A172 (cell line): ENCODE measurements around the gene ABCD1. TPM values are rescaled to one million over a fixed set of nuclear protein-coding genes. Genes with fewer than 3 reads are reported as not detected.
"Not testable (repeated sequence)": the region's sequence is repeated elsewhere in the genome, so short reads cannot be mapped to it uniquely, and the experiment has no call there.

ENCODE experiments used
- DNase-seq: peaks from one replicate; pipeline ENCODE4 v3.0.0-alpha.2; 2015; ENCODE audit warnings: low spot score
- total RNA-seq: library from RNA; depleted of rRNA; stranded (reverse); fragments of >200 nt; shearing (Covaris generic); gene quantifications from 2 replicates; pipeline ENCODE4 v1.2.3, GENCODE V29; 2014

Gene ABCD1
- total RNA-seq, 1 experiment from 2014 or later = 44.7 TPM

DNA sequence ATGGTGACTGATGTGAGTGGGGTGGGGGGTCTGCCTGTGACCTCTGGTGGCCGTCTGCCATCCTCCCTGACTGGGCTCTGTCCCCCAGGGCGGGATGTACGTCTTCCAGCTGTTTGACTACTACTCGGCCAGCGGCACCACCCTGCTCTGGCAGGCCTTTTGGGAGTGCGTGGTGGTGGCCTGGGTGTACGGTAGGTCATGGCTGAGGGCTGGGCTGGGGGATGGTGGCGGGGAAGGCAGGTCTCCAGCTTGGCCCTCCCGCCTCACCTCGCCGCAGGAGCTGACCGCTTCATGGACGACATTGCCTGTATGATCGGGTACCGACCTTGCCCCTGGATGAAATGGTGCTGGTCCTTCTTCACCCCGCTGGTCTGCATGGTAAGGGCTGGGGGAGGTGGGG is 30.4 kb upstream of the ABCD1 start:
- DNase-seq = not testable (repeated sequence)

DNA sequence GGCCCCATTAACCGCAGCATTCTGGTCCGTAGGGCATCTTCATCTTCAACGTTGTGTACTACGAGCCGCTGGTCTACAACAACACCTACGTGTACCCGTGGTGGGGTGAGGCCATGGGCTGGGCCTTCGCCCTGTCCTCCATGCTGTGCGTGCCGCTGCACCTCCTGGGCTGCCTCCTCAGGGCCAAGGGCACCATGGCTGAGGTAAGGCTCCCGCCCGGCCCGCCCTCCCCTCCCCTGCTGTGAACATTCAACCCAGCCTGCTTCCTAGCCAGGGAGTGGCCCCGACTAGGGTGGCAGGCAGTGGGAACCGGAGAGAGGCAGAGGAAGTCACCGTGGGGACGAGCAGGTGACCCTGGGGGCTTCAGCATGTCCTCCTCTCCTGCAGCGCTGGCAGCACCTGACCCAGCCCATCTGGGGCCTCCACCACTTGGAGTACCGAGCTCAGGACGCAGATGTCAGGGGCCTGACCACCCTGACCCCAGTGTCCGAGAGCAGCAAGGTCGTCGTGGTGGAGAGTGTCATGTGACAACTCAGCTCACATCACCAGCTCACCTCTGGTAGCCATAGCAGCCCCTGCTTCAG is 29.9 kb upstream of the ABCD1 start:
- no peak for DNase-seq

DNA sequence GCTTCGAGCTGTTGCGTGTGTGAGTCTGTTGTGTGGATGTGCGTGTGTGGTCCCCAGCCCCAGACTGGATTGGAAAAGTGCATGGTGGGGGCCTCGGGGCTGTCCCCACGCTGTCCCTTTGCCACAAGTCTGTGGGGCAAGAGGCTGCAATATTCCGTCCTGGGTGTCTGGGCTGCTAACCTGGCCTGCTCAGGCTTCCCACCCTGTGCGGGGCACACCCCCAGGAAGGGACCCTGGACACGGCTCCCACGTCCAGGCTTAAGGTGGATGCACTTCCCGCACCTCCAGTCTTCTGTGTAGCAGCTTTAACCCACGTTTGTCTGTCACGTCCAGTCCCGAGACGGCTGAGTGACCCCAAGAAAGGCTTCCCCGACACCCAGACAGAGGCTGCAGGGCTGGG is 28.6 kb upstream of the ABCD1 start:
- no peak for DNase-seq

DNA sequence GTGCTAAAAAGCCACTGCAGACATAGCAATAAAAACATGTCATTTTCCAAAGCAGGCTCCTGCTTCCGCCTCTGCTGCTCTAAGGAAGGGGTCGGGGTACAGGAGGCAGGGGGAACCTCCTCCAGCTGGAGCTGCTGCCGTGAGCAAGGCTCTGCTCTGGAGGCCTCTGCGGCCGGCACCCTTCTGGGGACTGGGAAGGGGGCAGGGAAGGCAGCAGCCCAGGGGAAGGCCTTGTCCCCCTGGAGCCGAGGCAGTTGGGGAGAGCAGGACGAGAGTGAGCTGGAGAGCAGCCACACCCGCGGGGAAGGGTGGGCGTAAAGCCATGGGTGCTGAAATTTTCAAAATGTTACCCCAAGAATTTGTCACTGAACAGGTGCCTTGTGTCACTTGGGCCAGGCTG is 28.1 kb upstream of the ABCD1 start:
- not testable (repeated sequence) for DNase-seq

DNA sequence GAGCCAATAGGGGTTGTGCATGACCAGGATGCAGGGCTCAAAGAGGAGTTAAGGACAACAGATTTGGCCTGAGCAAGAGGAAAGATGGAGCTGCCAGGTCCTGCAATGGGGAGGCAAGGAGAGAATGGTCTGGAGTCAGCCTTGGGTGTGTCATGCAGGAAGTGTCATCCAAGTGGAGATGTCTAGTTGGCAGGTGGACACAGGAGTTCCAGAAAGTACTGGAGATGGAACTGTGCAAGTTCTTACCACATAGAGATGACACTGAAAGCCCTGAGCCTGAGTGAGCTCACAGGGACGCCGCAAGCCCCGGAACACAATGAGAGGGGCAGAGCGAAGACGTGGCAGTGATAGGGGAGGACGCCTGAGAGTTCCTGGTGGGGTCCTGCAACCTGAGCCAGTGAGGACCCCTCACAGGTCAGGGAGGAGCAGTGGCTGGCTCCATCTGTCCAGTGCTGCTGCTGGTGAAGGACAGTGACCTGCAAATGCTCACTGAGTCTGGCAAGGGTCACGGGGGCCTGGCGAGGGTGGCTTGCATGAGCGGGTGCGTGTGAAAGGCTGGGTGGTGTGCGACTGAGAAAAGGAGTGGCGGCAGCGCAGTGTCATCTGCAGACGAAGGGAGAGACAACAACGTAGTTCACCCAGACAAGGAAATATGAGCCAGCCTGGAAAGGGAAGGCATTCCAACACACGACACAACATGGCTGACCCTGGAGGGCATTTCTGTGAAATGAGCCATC is 27.5 kb upstream of the ABCD1 start:
- not testable (repeated sequence) for DNase-seq

DNA sequence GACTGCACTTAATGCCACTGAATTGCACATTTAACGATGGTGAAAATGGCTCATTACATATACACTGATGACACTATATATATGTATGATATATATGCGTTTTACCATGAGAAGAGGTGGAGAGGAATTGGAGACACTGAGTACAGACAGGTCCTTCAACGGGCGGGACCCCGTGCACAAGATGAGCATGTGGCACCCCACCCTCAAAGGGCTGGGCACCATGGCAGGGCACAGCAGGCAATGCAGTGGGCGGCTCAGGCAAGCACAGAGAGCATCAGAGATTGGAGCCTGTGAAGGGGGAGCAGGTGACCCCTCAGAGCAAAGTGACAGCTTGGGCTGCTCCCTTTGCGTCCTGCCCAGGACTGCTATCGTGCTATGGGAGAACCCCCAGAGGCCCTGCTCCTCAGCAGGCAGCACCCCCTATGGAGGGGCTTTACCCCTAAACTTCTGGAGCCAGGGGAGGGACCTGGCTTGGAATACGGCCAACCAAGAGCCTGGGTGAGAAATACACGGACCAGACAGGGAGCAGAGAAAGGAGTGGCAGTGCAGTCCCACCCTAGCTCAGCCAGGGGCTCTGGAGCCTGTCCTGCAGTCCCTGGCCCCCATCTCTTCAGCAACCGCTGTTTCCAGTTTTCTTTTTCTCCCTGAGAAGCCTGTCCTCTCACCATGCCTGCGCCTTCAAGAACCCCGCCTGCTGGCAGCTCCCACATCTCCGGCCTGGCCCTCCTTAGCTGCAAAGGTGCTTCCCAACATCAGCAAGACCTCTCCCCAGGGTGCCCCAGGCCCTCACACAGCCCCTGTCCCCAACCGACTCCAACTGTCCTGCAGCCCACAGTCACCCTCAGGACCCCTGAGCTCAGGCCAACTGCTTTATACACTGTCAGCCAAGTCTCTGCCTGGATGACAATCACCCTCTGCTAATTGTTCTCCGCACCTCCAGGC is 26.5 kb upstream of the ABCD1 start:
- no peak for DNase-seq

DNA sequence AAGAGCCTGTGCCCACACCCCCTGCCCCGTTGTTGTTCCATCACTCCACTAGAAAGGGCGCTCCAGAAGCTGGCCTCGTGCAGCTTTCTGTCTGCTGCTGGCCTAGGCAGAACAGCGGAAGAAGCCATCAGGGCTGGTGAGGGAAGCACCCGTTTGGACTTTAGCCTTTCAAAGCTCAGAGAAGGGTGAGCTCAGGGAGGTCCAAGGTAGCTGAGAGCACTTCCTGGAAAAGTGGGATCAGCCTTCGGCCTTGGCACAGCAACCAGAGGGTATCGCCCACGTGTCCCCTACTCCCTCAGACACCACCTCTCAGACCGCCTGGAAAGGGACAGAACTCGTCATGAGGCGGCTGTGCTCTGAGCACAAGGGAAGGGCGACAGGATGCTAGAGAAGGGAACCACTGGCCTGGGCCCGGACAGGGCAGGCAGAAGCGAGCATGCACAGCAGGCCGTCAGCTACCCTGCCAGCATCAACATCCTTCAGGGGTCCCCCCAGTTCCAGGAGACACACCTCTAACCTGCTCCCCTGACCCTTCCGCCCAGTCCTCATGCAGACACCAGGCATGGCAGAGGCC is 25.4 kb upstream of the ABCD1 start:
- DNase-seq = not testable (repeated sequence)

DNA sequence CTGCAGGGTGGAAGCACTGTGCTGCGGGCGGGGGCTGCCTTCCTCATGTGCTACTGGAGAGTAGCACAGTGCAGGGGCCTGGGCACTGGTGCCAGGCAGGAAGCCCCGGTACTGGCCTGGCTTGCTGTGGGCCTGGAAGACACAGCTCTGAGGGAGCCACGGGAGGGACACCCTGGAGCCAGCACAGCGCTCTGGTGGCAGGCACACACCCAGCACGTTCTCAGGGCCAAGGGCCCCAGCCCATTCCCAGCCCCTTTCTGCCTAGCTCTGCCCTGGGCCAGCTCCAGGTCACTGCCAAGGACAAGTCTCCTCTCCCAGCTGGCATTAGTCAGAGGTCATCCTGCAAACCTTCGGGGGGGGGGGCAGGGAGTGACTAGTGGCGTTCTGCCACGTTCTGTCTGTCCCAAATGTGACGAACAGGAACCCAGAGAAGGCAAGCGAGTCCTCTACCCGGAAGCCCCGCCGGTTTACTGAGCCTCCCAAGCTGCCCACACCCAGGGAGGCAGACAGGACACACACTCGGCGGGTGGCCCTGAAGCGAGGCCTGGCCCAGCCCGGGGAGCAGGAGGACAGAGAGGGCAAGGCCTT is 24.8 kb upstream of the ABCD1 start:
- DNase-seq = peak; percentile 29

DNA sequence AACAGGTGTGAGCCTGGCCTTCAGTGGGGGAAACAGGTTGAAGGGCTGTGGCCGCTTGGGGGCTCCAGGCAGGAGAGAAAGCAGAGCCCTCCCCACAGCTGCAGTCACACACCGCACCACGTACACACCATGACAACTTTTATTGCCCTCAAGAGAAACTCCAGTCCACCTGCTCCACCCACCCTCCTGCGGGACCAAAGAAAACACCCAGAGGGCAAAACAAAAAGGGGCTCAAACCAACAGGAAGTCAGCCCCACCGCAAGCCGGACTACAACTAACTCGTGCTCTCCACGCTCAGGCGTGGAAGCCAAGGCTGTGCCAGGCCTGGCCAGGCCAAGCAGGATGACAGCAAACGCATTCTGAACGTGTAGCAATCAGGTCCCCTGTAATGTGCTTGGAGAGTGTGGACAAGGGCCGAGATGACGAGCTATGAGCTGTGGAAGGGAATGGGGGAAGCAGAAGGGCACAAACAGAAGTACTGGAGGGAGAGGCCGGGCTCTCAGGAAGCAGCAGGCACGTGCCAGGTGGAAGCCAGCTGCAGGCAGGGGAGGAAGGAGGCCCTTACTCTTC is 24.2 kb upstream of the ABCD1 start:
- DNase-seq = no peak

DNA sequence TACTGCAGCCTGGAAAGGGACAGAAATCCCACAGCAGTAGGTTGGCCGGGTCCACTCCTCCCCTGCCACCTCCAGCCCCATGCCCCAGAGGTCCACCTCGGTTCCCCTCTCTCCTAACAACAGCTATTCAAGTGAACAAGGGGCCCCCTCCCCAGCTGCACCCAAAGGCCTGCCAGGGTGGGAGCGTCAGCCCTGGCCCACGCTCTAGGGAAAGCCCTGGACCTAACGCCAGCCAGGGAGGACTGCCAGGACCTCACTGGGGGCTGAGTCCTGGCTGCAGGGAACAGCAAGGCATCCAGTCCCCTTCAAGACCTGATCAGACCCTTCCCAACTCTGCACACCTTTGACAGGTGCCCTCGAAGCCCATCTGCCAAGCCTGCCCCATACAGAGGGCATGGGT is 23.7 kb upstream of the ABCD1 start:
- DNase-seq = no peak

DNA sequence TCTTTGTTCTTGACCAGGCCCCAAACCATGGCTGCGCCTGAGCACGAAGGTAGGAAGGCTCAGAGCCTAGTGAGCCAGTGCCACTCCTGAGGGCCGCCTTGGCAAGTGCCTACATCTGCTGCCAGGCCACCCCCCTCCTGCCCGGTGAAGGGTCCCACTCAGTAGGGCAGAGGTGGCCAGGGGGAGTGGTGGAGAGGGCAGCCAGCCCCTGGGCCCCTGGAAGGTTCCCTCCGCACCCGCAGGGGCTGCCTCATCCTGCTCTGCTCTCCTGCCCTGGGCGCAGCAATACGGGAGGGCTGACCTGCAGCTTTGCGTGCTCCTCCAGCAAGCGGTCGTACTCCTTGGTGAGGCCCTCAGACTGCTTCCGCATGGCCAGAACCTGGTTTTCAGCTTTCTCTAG is 22.9 kb upstream of the ABCD1 start:
- DNase-seq = no peak

DNA sequence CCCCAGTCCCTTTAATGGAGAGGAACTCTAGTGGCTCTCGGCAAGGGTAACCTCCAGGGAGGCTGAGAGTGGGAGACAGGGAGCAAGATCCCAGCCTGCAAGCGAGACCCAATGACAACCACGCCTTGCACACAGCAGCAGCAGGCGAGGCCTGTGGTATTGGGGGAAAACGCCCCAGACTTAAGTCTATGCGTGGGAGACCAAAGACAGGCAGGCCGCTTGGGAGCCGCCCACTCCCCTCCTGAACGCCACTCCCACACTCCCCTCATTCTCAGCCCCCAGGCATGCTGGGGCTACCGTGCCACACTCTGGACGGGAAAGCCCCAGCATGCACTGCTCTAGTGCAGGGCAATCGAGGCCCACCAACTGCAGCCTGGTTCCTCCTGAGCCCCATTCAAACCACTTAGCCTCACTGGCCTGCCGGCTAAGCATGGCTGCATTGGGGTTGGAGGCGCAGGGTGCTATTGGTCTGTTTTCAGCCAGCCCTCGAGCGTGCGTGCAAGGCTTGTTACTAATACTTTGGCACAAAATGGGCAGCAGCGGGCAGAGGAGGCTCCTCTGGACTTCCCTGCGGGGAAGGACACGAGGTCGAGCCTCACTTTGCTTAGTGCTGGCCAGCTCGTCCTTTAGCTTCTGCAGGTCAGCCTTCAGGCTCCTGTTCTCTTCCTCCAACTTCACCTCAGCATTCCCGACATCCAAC is 22.2 kb upstream of the ABCD1 start:
- no peak for DNase-seq

DNA sequence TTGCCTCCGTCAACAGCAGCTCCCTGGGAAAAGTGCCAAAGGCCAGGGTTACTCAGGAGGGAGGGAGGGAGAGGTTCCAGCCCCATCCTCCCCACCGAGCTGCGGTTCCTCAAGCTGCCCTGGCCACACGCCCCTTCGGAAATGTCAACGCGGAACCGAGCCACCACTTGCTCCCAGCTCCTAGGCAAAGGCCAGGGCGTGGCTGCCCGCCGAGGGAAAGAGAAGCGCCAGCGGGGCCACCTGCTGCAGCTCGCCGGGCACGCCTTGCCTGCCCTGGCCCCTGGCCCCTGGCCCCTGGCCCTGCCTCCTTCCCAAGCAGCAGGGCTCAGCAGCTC is 21.7 kb upstream of the ABCD1 start:
- DNase-seq = peak; percentile 83

DNA sequence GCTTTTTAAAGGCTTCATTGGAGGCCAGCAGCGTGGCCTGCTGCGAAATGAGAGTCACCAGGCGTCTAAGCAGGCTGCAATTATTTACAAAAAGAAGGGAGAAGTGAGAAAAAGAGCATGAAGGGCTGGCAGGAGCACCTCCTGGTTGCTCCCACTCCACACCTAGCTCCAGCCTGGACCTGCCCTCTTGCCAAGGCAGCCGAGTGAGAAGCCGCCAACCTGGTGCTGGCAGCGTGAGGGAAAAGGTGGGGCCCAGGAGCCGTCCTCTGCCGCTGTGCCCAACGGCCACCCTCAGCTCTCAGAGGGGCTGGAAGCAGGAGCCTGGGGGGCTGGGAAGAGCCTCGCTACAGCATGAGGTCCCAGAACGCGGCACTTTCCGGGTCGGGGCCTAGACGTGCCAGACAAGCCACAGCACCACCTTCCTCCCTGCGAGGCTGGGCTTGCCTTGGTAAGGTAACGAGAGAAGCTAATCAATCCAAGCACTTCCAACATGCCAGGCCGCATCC is 20.6 kb upstream of the ABCD1 start:
- DNase-seq = no peak

DNA sequence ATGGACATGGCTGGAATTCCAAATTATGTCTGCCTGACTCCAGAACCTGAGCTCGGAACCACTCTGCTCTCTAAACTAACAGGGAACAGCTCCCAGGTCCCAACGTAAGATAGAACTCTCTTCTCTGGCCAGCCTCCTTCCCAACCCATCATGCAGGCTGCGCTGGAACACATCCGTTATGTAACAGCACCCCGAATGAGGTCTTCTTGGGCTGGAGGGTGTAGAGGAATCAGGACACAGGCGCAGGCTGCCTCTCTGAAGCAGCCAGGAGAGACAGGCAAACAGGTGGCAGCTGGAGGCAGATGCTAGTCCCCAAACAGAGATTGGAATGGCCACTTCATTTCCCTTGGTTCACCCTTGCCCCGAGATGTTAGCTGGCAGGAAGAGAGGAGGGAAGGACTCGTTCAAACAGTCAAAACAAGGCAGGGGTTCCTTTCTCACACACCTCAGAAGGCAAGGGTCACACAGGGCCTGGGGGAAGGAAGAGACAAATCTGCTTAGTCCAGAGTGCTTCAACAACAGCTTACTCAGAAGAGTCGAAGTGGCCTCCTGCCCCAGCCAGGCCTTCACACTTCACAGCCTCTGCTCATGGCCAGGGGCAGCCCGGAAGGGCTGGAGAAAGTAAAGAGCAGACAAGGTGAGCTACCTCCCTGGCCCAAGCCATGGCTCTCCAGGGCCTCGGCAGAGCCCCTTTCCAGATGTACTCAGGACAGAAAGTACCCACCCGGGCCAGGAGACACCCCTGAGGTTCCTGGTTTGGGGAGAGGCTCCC is 19.8 kb upstream of the ABCD1 start:
- not testable (repeated sequence) for DNase-seq

DNA sequence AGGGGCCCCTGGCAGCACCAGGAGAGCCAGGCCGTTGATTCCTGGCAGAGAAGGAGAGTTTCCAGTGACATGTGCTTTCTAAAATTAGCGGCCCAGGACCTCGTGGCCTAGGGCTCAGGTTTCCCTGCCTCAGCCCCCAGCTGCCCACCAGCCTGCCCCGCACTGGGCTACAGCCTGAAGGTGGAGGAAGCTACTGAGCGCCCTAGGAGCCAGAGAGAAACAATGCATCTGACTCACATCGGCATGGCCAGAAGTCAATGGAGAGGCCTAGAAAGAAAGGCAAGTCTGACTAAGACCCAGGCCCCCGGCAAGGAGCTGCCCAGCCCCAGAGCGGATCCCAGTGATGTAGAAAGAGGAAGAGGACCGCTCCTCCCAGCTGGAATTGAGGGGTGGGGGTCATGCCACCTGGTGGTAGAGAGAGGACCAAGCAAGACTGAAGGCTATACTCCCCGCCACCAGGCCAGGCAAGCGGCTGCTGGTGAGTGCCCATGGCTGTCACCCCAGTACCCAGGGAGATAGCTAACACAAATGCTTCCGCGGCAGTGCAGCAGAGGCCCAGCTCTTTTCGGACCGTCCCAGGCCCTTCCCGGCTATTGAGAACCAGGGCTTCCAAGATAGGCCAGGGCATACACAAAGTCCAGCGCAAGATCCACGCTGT is 19.1 kb upstream of the ABCD1 start:
- not testable (repeated sequence) for DNase-seq

DNA sequence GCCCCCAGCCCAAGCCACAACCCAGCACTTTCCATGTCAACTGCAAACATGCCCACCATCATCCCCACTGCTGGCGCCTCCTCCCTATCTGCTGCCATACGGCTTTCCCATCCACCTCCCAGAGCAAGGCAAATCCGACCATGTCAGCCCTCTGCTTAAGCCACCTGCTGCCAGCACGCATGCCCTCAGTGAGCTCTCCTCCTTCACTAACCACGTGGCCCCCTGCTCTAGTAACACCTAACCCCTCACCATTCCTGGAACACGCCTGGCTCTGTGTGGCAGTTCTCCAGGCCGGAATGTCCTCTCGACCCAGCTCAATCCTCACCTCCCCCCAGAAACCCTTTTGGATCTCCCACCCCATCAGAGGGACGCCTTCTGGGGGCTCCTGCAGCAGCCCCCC is 17.9 kb upstream of the ABCD1 start:
- no peak for DNase-seq

DNA sequence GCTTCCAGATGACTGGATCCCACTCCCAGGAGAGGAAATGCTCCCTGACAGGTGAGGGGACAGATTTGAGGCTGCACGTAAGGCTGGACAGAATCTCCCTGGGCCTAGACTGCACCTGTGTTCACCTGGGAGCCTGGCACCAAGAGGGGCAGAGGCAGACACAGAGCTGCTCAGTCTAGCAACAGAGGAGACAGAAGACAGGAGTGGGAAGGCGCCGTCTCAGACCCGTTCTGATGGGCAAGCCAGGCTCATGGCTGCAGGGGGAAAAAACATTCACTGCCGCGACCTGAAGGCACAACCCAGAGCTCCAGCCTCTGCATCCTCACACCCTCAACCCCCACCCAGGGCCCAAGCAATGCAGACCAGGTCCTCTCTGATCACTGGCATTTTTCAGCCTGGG is 17.2 kb upstream of the ABCD1 start:
- DNase-seq = no peak

DNA sequence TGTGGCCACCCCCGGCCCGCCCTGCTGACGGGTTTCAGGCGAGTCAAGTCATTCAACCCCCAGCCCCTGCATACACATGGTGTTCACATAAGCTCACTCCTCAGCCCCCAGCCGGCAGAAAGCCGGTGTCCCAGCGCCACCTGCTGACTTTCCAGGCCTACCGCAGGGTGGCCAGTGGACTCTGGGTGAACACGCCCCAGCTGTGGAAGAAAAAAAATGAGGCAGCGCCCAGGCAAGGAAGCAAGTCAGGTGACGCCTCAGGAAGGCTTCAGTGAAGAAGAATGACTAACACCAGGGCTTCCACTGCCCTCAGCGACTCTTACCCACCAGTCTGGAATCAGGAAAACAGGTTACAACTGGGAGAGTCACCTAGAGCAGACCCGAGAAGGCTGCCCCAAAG is 16.2 kb upstream of the ABCD1 start:
- peak; percentile 94 for DNase-seq
